ENCODE data around the gene FREM3.

DNA sequence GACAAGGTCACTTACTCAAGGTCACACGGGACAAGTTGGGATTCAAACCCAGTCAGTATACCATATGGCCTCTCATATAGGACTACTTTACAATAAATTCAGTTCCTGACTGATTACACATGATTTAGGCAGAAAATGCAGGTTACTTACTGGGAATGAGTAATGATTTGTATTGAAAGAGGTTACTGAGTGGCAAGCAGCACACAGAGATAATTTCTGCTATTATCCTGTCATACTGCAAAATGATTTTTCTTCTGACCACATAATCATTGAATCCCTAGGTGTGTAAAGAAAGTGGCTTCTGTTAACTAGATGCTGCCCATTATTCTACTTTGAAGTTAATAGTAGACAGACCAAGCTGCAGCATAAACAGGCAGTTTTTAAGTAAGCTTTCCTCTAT, 8.2 kb downstream of the FREM3 start:
- TF ChIP-seq POLR2A (IDR thresholded peaks at IDR 0.05; ENCODE audit: low read depth, low read length) = no peak
- no peak for TF ChIP-seq TAF1 (IDR thresholded peaks at IDR 0.05; ENCODE audit: borderline replicate concordance, low read depth, low read length)
- no peak for TF ChIP-seq POLR2AphosphoS5 (IDR thresholded peaks at IDR 0.05; ENCODE audit: low read depth, low read length)

Measured in GM12892 (cell line).